HG03175 (cell line): ENCODE results near the gene CTBP2.

Experiments
- ATAC-seq: cut with Tn5 transposase; IDR thresholded peaks from one replicate; pipeline ENCODE4 v1.9.1; 2021; ENCODE audit warnings: mild to moderate bottlenecking, moderate library complexity; ENCODE audit not compliant: unreplicated experiment

The CTBP2 gene

DNA sequence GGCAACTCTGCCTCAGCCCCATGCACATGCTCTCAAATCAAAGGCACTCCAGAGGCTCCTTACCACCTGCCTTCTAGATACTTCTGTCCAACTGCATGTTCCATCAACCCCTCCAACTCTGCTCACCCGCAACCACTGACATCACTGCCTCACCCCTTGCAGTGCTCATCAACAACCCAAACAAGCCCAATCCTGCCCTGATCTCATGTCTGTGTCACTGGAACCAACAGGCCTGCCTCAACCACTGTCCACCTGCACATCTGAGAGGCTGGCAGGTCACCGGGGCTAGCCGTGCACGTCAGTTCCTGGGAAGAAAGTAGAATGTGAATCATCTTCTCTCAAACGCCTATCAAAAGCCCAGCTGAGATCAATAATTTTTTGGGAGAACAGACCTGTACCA lies 33.3 kb downstream of the CTBP2 start:
- no peak for ATAC-seq

DNA sequence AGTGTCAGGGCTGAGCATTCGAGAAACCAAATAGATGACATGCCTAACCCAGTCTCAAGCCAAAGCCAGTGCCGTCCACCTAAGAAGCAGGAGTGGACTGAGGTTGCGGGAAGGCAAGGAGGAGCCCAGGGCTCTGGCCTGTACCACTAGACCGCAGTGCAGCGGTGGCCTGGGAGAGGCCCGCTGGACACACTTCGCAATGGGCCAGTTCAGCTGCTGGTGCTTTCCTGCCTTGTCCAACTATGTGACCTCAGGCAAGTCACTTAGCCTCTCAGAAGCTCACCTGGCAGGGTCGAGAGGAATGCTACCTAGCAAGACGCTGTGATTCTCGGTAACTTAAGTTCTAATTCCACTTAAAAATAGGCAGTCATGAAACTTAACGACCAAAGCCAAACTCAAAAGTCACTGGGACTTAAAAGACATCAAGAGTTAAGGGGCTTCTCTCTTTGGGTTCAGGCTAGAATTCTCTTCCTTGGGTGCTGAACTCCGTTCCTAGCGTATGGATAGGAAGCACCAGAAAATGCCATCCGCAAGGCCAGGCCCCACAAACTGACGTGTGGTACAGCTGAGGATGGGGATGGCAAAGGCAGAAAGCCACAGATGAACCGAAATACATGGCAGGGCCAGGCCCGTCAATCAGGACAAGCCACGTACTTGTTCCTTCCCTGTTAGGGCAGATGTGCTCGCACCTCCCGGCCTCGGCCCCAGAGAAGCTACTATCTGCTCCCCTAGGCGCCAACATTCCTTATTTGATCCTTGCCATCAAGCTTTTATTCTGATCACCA lies 34.2 kb downstream of the CTBP2 start:
- ATAC-seq: no peak

DNA sequence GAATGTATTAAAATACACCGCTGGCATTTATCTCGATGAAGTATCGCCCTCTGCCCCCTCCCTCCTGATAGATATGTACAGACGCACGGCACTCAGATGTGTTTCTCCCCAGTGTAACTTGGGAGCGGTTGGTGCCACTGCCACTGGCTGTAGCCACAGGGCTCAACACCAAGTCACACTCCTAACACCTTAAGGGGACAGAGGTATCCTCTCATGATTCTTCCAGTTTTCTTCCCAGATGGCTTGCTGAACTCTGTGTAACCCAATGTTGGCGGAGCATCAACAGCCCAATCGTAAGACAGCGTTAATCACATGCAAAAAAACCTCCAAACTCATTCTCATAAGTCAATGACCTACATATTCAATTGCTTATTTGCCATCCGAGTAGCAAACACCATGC lies 35.5 kb downstream of the CTBP2 start:
- no peak for ATAC-seq

DNA sequence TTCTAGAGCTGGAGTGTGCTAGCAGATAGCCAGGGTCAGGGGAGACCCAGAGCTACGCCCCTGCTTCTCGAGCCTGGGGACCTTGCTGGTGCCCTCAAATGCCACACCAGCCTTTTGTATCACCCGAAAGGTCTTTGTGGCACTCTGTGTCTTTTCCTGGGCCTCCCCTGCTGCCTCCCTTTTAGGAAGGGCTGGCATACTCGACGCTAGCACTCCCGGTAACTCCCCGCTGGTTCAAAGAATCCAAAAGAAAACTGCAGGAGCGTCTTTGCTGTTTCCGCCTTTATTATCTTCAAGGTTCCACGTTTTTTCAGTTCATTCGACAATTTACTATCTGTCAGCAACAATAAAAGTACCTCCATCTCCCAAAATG lies 36.3 kb downstream of the CTBP2 start:
- ATAC-seq: no peak

DNA sequence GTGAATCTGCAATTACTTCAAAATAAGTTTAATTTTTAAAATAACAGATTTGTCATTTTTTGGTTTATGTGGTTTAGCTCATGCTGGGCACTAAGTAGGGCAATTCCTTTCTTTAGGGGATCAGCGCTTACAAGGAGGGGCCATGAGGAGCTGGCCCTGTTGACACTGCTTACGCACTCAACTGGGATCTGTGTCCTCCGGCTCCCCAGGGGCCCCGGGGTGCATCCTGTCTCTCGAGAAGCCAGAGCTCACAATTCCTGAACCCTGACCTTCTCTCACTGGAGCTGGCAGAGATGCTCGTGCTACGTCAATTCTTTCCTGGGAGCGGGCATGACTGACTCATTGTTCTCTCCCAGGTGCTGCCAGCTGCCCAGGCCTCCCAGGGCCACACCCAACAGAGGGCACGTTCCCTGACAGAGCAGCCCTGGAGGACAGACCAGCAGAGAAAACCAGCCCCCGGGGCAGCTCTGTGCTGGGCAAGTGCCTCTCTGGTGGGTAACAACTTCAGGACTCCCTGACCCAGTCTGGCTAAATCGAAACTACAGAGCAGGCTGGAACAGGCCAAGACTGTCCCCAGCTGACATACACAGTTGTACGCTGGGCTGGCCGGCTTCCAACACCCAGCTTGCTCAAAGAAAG lies 36.8 kb downstream of the CTBP2 start:
- ATAC-seq: no peak

DNA sequence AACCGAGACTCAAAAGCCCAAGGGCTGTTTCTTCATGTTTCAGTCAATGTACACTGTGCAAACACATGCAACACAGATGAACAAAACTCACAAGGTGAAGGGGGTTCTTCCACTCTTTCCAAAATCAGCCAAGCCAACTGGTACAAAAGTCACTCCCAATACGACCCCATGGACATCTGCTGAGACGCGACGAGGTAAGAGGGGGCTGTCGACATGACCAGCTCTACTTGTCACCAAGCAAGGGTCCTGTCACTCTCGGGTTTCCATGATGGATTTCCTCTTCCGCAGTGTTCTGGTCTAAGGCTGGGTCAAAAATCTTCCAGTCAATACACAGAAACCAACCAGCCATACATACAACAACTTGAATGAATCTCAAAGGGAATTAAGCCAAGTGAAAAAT lies 37.8 kb downstream of the CTBP2 start:
- no peak for ATAC-seq

DNA sequence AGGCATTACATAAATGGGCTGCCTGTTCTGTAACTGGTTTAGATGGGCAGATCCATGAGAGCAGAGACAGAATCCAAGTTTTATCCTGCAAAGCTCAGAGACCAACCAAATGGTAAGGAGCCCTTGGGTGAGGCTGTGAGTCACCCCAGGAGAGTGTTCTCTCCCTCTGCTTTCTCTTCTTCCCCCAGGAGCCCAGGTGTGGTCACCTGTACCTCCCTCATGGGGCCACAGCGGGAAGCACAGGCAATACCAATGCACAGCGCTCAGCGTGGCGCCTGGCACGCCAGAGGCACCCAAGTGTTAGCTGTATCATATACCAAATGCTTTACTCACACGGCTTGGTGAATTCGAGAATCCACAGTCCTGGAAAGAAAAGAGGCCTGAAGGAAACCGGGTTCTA lies 39.4 kb downstream of the CTBP2 start:
- ATAC-seq: no peak

DNA sequence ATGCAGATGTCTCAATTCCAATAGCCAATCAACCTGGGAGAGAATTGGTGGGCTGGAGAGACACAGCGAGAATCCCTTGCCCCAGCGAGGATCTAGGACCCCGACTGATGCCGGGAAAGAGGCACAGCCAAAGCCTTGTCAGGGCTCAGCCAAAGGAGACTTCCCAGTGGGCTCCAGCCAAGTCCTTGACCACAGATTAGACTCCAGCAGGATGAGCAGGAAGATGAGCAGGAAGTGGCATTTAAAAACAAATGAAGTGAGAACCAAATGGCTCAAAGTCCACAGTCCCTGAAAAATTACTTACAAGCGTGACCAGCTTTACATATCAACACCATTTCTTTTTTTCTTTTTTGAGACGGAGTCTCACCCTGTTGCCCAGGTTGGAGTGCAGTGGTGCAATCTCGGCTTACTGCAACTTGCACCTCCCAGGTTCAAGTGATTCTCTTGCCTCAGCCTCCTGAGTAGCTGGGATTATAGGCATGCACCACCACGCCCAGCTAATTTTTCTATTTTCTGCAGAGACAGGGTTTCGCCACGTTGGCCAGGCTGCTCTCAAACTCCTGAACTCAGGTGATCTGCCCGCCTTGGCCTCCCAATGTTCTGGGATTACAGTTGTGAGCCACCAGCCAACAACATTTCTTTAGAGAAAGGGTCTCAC lies 40.2 kb downstream of the CTBP2 start:
- no peak for ATAC-seq

DNA sequence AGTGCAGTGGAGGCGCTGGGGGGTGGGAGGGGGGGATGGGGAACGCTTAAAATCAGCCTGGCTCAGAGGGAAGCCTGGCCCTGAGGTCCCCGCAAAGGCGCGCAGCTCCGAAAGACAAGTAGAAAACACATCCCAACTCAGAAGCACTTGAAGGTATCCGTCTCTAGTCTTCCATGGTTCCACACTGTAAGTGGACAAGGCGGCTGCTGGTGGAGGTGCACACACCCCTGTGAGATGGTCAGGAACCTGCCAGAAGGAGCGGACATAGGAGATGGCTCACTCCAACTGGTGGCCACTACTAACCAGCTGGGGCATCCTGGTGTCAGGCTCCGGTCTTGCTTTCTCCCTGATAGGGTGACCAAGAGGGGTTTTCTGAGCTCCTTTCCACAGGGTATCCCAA lies 41.7 kb downstream of the CTBP2 start:
- no peak for ATAC-seq

DNA sequence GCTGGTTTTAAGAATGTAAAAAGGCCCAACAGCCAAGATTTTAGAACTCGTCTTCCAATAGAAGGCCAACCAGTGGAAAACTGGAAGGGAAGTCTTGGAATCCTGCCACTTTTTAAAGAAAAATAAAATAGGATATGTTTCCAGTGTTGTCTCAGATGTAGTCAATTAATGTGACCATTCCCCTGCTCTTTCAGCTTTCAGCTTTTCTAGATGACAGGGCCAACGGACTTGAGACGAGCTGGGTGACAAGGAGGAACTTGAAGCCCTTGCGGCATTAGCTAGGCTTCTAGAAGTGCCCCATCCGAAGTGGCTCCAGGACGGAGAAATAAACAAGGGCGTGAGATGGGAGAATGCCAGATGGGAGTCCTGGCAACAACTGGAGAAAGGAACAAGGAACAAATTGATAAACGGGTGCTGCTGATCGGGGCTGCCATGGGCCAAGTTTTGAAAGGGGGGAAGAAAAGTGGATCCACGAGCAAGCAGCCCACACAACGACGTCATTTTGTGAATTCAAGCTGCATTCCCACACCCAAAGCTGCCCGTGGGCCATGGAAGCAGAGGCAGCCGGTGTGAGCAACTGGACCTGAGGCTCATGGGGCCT lies 42.3 kb downstream of the CTBP2 start:
- ATAC-seq: no peak

DNA sequence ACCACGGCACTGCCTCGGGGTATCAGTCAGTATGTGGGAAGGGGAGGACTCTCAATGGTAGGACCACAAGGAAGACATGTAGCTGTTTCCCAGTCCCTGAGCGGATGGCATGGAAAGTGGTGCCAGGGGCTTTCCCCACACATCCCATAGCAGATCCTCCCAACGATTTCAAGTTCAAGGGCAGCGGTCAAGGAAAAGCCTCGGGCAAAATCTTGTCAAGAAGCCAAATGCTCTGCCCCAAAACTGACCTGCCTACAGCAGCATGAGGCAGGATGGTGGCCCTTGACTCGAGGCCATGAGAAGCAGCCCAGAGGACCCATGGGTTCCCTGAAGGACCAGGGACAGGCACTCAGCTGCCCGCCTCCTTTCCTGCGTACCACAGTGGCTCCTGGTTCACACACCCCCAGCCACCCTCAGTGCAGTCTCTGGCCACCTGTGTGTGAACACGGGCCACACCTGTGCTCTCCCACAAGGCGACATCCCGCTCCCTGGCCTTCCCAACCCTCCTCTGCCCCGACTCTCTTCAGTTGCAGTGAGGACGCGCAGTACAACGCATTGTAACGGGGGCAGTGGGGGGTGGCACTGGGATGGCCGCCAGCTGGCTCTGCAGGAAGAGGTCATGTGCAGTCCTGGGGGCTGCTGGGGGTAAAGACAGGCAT lies 43.6 kb downstream of the CTBP2 start:
- ATAC-seq: no peak

DNA sequence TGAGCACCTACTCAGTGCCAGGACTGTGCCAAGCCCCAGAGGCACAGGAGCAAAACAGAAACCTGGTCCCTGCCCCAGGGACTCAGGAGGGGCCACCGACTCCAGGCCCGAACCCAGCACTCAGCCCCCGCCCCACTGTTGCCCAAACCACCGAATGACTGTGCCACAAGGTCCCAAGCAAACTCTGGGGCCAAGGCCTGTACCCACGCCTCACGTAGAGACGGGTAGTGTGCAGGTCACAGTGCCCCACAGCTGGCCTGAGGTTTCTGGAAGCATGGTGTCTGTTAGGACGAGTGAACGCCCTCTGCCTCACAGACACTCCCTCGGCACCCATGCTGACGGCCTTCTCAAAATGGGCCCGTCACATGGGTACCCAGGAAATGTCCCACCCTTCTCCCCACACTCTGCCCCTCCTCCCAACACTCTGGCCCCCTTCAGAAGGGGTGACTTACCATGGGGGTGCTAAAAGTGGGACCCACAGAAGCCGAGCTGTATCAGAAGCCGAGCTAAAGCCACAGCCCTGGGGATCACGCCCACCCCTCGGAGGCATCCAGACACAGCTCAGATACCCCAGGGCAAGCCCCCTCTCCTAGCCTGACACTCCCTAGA lies 44.2 kb downstream of the CTBP2 start:
- ATAC-seq: no peak

DNA sequence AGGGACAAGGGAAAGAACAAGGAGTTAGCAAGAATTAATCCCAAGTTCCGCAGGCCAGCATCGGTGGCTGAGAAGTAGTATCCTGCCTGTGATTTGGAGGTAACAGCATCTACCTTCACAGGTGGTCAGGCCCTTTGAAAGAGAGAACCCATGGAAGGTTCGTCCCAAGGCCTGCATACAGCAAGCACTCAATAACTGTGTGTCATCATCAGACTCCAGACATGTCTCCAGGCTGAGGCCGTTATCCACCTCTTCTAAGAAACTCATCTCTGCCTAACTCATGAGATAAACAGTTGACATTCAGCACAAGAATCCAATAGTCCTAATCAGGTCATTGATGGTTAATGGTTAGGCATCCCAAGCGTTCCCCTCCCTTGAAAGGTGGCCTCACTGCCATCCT lies 45.0 kb downstream of the CTBP2 start:
- ATAC-seq: no peak

DNA sequence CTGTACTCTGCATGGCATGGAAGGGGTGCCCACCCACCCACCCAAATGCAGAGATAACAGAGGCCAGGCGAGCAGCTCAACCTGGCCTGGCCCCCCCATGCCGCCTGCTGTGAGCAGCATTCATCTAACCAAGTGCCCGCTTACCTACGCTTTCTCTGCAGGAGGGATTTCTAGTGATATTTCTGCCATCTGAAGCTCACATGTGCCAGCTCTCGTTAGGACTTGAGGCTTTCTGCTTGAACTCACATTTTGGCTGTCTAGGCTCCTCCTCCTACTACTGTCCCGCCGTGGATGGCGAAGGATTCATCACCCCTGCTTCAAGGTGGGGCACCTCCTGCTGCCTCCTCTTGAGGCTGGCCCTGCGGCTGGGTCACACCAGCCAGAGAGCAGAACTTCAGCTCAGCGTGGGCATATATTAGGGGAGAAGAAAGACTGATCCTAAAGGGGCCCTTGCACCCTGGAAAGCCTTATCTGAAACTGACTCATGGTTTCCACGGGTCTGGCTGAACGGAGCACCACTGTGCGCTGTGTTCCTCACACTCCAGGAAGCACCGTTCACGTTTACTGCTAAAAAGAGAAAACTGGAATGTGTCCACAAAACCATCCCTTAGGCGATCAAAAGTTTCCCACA lies 45.5 kb downstream of the CTBP2 start:
- no peak for ATAC-seq

DNA sequence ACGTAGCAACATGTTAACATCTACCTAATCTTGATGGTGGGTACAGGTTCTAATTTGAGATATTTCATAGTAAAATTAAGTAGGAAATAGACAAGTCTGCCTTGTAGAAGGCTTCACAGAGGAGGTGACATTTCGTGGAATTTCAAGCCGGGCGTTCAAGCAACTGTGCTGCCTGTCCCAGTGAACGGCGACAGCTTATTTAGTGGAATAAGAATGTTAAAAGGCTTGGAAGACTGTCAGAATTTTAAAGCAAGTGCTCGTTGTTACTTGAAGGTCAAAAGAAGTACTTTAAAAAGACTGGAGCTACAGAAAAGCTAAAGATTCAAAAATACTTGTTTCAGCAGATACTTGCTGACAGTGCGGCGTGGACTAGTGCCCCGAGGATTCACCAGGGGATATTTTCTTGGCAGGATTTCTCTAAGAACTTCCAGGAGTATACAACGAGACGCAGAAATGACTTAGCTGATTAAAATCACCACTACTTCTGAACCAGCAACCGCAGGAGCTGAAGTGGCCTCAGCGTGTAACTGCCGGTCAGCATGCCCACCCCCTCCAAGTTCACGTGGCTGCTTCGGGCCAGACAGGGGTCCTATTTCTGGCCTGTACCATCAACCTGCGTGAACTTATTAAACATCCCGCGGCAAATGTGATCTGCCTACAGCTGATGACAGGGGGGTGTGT lies 46.5 kb downstream of the CTBP2 start:
- no peak for ATAC-seq

DNA sequence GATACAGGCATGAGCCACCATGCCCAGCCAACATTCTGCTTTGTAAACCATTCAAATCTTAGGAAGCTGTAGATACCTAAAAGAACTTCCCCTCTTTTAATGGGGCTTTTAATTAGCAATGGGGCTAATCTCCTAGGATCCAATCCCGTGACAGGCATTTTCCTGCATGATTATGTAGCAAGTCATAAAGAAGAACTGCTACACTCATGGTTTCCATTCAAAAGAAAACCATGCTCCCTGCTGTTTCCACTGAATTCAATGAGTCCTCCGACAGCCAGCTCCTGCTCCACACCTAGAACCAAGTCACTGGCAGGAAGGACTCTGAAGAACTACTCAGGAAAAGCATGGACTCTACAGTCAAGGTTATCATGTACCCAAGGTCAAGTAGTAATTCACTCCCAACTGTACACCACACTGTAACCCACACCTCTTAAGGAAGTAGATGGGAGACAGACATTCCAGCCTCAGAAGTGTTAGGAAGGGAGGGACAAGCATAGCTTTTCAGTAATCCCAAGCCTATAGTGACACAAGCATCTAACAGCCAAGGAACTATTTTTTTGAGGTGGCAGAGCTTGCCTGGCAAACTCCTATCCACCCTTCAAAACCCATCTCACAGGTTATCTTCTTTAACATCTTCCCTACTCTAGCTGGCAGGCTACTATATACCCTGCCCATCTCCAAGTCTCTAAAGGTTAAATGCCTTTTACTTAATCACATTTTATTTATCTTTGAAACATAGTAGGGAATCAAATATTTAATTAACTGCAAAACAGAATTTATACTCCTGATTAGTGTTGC lies 47.5 kb downstream of the CTBP2 start:
- no peak for ATAC-seq

DNA sequence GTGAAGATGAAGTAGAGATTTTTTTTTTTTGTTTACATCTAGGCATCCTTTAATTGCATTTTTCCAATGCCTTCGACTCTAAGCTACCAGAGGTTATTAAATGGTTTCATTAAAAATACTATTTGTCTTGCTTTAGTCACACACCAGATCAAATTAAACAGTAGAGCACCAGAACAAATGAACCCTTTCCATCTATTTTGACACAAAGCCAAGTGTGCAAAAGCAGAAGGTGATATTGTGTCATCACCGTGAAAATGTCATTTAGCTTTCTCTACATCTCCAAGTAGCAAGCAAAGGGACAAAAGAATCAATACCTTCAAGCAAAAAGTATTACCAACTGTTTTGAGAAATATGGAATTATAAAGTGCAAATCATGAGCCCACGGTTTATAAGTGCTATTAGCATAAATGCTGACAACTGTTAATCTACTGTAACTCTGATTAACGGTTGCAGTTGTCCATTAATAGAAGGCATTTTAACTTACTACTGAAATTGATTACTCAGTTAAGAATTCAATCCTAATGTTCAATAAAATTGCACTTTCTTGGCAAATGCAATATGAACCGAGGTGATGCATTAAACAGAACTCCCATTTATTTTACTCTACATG lies 49.1 kb downstream of the CTBP2 start:
- ATAC-seq: no peak

DNA sequence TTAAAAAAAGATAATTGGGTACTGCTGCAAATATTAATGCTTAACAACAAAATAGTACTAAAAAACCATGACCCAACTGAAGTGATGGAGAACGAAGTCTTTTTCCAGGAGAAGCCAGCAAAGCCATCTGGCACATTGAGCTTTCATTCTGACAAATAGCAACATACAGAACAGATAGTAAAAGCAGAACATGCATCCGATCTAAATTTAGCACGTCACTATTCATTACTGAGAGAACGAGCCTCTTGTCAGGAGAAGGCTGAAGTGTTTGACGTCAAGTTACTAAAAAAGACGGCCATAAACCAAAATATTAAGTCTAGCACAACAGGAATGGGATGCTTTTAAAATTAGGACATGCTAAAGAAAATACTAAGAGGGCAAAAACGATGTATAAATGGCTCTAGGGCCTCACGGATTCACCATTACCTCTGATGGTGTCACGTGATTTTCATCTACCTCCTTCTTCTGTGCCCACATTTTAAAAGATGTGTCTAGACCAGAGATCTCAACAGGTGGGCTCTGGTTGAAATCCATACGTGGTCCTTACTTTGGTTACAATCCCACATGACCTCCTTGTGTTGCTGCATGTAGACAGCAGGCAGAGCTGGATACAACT lies 52.3 kb downstream of the CTBP2 start:
- no peak for ATAC-seq
